Measurements from ENCODE around the gene KRTAP5-6.

- TF ChIP-seq CTCF (IDR thresholded peaks at IDR 0.05; ENCODE audit: low read length) (no peak), EZH2 (IDR thresholded peaks at IDR 0.05; ENCODE audit: borderline replicate concordance, low read length) (no peak)
Observed at GRCh38 chr11:1737080-1737757, 40.2 kb downstream of the KRTAP5-6 start.
